Endothelial cell of umbilical vein (primary cell): ENCODE measurements around the gene TBC1D9B. TPM values are rescaled to one million over a fixed set of nuclear protein-coding genes. Genes with fewer than 3 reads are reported as not detected.

Source experiments
- BruUV-seq: library from RNA; stranded (reverse); fragments of 400-500 nt; replicated peaks from 2 replicates; lab custom pipeline; 2021; lab: Mats Ljungman, UMichigan
- CTCF ChIA-PET: fragments of 300-600, 350-600 bp; sonication (Branson Sonifier 250); formaldehyde crosslinking; loops from one replicate; lab custom pipeline; 2021; ENCODE audit warnings: antibody characterized with exemption, inconsistent platforms; lab: Charles Lee
- POLR2A ChIA-PET: fragments of 300-600, 350-600 bp; sonication (Branson Sonifier 250); formaldehyde crosslinking; loops from one replicate; lab custom pipeline; 2021; ENCODE audit warnings: antibody characterized with exemption, inconsistent platforms; lab: Charles Lee
- DNase-seq: peaks from one replicate; pipeline ENCODE4 v3.0.0-alpha.2; 2011; ENCODE audit warnings: low read depth, low spot score
- FAIRE-seq: peaks from 2 replicates; lab custom pipeline; 2011; peaks lifted over from hg19 to GRCh38; lab: Jason Lieb, UNC
- H2AFZ ChIP-seq: 2 replicates; pipeline ENCODE4 v1.6.0; 2012; ENCODE audit warnings: low read depth, low read length, control low read depth, inconsistent platforms
- H3K27ac ChIP-seq: 2 replicates; pipeline ENCODE4 v1.5.1; 2011; ENCODE audit warnings: low read depth, mild to moderate bottlenecking, control low read depth, low read length, moderate library complexity; ENCODE audit not compliant: insufficient read depth
- H3K27me3 ChIP-seq, 2 experiments: 2 replicates each; pipeline versions ENCODE4 v1.6.0 to v1.6.1; 2011; ENCODE audit warnings: low read length in 2 of 2, mixed read lengths in 1 of 2; ENCODE audit not compliant: control insufficient read depth in 2 of 2, insufficient read depth in 2 of 2
- H3K36me3 ChIP-seq, 2 experiments: 2 replicates in 1 of 2; 3 replicates in 1 of 2; pipeline ENCODE4 v1.5.1; 2011; ENCODE audit warnings: low read length in 2 of 2, mild to moderate bottlenecking in 1 of 2, moderate library complexity in 1 of 2; ENCODE audit not compliant: control insufficient read depth in 2 of 2, insufficient read depth in 2 of 2; ENCODE audit errors: extremely low read depth in 1 of 2
- H3K4me1 ChIP-seq: 3 replicates; pipeline ENCODE4 v1.5.1; 2011; ENCODE audit warnings: mild to moderate bottlenecking, low read length; ENCODE audit not compliant: control insufficient read depth, insufficient read depth; ENCODE audit errors: extremely low read depth
- H3K4me2 ChIP-seq: 2 replicates; pipeline ENCODE4 v1.6.1; 2011; ENCODE audit warnings: low read length, control low read depth, mixed read lengths; ENCODE audit not compliant: insufficient read depth
- H3K4me3 ChIP-seq, 3 experiments: fragments of 200-600 bp in 1 of 3; sonication (generic), shearing (Covaris generic) in 1 of 3; replicated peaks in 1 of 3; 2 replicates each; pipeline ENCODE4 v1.5.1; 2011 to 2016; ENCODE audit warnings: control low read depth in 3 of 3, low read length in 3 of 3, mild to moderate bottlenecking in 2 of 3, inconsistent platforms in 1 of 3, low read depth in 1 of 3, moderate library complexity in 1 of 3; ENCODE audit not compliant: insufficient read depth in 1 of 3
- H3K79me2 ChIP-seq: 2 replicates; pipeline ENCODE4 v1.6.0; 2012; ENCODE audit warnings: low read length, inconsistent platforms; ENCODE audit not compliant: control insufficient read depth, insufficient read depth
- H3K9ac ChIP-seq: replicated peaks from 2 replicates; pipeline ENCODE3; 2011; ENCODE audit warnings: low read length, control low read depth; ENCODE audit not compliant: insufficient read depth; ENCODE audit errors: extremely low read depth
- H3K9me1 ChIP-seq: replicated peaks from 3 replicates; pipeline ENCODE4 v1.6.0; 2011; ENCODE audit warnings: mild to moderate bottlenecking, low read length; ENCODE audit not compliant: control insufficient read depth, insufficient read depth; ENCODE audit errors: extremely low read depth
- H3K9me3 ChIP-seq: replicated peaks from 2 replicates; pipeline ENCODE4 v1.5.1; 2012; ENCODE audit warnings: low read length, inconsistent platforms; ENCODE audit not compliant: control insufficient read depth, insufficient read depth
- H4K20me1 ChIP-seq: replicated peaks from 2 replicates; pipeline ENCODE3; 2011; ENCODE audit warnings: mild to moderate bottlenecking, low read length; ENCODE audit not compliant: control insufficient read depth, insufficient read depth; ENCODE audit errors: extremely low read depth
- EZH2 ChIP-seq: IDR thresholded peaks from 2 replicates; pipeline ENCODE4 v1.6.1; 2012; ENCODE audit warnings: borderline replicate concordance, low read depth, mild to moderate bottlenecking, moderate library complexity, low read length, inconsistent platforms; ENCODE audit not compliant: severe bottlenecking
- FOS ChIP-seq: IDR thresholded peaks from 2 replicates; pipeline ENCODE4 v1.6.1; 2011; ENCODE audit warnings: mild to moderate bottlenecking, low read length, moderate library complexity, borderline replicate concordance; ENCODE audit not compliant: insufficient read depth
- GATA2 ChIP-seq: IDR thresholded peaks from 2 replicates; pipeline ENCODE4 v1.7.0; 2011; ENCODE audit warnings: low read depth, mild to moderate bottlenecking, moderate library complexity, mixed read lengths, low read length; ENCODE audit not compliant: insufficient read length, insufficient read depth
- JUN ChIP-seq: IDR thresholded peaks from 2 replicates; pipeline ENCODE4 v1.6.1; 2011; ENCODE audit warnings: borderline replicate concordance, low read depth; ENCODE audit not compliant: insufficient read length, insufficient read depth
- MYC ChIP-seq: IDR thresholded peaks from one replicate; pipeline ENCODE4 v1.6.1; 2011; ENCODE audit warnings: mild to moderate bottlenecking, low read depth, low read length
- POLR2A ChIP-seq: IDR thresholded peaks from 2 replicates; pipeline ENCODE4 v1.6.1; 2012; ENCODE audit warnings: low read depth, mild to moderate bottlenecking, control low read depth, low read length
- POLR2AphosphoS5 ChIP-seq: IDR thresholded peaks from 2 replicates; pipeline ENCODE4 v1.6.1; 2012; ENCODE audit warnings: low read depth, mild to moderate bottlenecking, control low read depth, low read length, moderate library complexity; ENCODE audit not compliant: insufficient read depth
- dilution Hi-C: fragments of 300-500 bp; cut with MboI; formaldehyde crosslinking; loops from one replicate; pipeline ENCODE4 v1.15.0; 2019; ENCODE audit warnings: low sequenced_read_pairs; ENCODE audit not compliant: extremely low pct_ligation_motif_present
- intact Hi-C: fragments of 100-400 bp; cut with micrococcal nuclease; formaldehyde crosslinking; loops from one replicate; pipeline ENCODE4 v1.10.0; 2022
- polyA plus RNA-seq, 4 experiments: library from polyadenylated mRNA; depleted of rRNA in 3 of 4; stranded (reverse) in 3 of 4; unstranded in 1 of 4; fragments of >200 nt; gene quantifications; 2 replicates each; pipeline versions ENCODE4 v1.2.1 to v1.2.3, GENCODE V29; 2011 to 2012; ENCODE audit warnings: missing spikeins in 1 of 4
- total RNA-seq: library from RNA; stranded (reverse); gene quantifications from 2 replicates; pipeline ENCODE4 v1.2.3, GENCODE V29; 2021
- TF ChIP-seq, protein P1 (sequence below): IDR thresholded peaks from 2 replicates; pipeline ENCODE4 v1.6.1; 2011; ENCODE audit not compliant: insufficient read depth, insufficient read length
- TF ChIP-seq, protein P2 (sequence below), 2 donors: IDR thresholded peaks; 1 replicate in 1 of 2; 2 replicates in 1 of 2; pipeline ENCODE4 v1.5.1; 2011; ENCODE audit warnings: low read length in 2 of 2, mild to moderate bottlenecking in 2 of 2, moderate library complexity in 2 of 2, control low read depth in 1 of 2, inconsistent platforms in 1 of 2, low read depth in 1 of 2; ENCODE audit not compliant: insufficient read depth in 1 of 2; ENCODE audit errors: extremely low read depth in 1 of 2

The TBC1D9B gene
- total and polyA plus RNA-seq, 2 donors (not counting 3 experiments of a cell fraction or from before 2014, with no cell fraction given): 82.8 to 150 TPM

DNA sequence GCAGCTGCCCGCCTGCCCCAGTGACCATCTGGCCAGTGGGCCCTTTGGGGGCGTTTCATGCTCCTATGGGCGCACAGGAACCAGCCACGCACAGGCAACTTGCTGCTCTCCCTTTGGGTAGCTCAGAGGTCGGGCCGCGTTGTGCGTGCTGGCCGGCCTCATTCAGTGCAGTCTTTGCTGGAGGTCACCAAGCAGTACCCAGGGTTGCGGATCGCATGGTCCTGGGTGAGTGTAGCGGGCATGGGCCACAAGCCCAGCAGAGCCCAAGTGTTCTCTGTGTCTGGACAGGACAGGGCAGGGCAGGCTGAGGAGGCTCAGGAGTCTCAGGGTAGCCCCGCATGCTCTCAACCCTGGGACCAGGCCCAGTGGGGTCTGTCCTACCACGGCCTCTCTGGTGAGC lies 39.2 kb downstream of the TBC1D9B start:
- CTCF ChIA-PET: no interaction called here
- Histone ChIP-seq H3K4me2 (no peak overlapping the region), H3K9me3 (no peaks in the 10 kb centered on the region), H3K27me3 (no peaks in the 10 kb centered on the region), H3K27ac (no peak overlapping the region), H2AFZ (no peak overlapping the region), H3K4me1 (no peaks in the 10 kb centered on the region), H4K20me1 (no peaks in the 10 kb centered on the region), H3K79me2 (no peaks in the 10 kb centered on the region), H3K9ac (no peak overlapping the region), H3K4me3 (no peak overlapping the region), H3K36me3 (peaks cover 2 to 67% of the 10 kb centered on the region in 2 experiments), H3K9me1 (no peaks in the 10 kb centered on the region)
- DNase-seq (no peak), FAIRE-seq (no peak)
- intact Hi-C loops (no loop called here), dilution Hi-C loops (no loop called here)
- POLR2A ChIA-PET: no interaction called here
- TF ChIP-seq FOS: no peak
- BruUV-seq: no TSS peak

DNA sequence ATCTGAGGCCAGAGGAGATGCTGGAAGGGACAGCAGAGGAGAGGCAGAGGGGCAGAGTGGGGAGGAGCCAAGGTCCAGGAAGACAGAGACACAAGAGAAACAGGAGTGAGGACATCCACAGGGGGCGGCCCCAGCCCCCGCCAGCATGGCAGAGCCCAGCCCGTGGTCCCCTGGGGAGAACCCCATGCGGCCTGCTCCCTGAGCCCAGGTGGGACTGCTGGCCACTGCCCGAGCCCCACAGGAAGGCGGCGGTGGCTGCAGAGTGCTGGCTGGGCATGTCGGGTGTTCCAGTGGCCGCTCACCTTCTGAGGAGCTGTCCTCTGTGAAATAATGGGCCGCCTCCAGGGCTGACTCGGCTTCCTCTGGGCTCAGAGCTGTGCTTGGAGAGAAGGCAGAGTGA lies 40.2 kb downstream of the TBC1D9B start:
- Histone ChIP-seq H3K79me2 (no peaks in the 10 kb centered on the region), H3K9me3 (no peaks in the 10 kb centered on the region), H3K4me3 (no peak overlapping the region), H3K4me2 (no peak overlapping the region), H3K9me1 (no peaks in the 10 kb centered on the region), H3K36me3 (peaks cover 2 to 65% of the 10 kb centered on the region in 2 experiments), H2AFZ (no peak overlapping the region), H3K27me3 (no peaks in the 10 kb centered on the region), H4K20me1 (no peaks in the 10 kb centered on the region), H3K27ac (no peak overlapping the region), H3K4me1 (no peaks in the 10 kb centered on the region), H3K9ac (no peak overlapping the region)
- TF ChIP-seq POLR2AphosphoS5 (no peak), FOS (no peak), MYC (no peak), GATA2 (no peak), POLR2A (no peak), JUN (no peak), EZH2 (no peak)
- TF ChIP-seq, protein P1, sequence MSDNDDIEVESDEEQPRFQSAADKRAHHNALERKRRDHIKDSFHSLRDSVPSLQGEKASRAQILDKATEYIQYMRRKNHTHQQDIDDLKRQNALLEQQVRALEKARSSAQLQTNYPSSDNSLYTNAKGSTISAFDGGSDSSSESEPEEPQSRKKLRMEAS: no peak
- TF ChIP-seq, protein P2, sequence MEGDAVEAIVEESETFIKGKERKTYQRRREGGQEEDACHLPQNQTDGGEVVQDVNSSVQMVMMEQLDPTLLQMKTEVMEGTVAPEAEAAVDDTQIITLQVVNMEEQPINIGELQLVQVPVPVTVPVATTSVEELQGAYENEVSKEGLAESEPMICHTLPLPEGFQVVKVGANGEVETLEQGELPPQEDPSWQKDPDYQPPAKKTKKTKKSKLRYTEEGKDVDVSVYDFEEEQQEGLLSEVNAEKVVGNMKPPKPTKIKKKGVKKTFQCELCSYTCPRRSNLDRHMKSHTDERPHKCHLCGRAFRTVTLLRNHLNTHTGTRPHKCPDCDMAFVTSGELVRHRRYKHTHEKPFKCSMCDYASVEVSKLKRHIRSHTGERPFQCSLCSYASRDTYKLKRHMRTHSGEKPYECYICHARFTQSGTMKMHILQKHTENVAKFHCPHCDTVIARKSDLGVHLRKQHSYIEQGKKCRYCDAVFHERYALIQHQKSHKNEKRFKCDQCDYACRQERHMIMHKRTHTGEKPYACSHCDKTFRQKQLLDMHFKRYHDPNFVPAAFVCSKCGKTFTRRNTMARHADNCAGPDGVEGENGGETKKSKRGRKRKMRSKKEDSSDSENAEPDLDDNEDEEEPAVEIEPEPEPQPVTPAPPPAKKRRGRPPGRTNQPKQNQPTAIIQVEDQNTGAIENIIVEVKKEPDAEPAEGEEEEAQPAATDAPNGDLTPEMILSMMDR (IDR thresholded peaks at IDR 0.05; ENCODE audit: extremely low read depth in 1 of 2, insufficient read depth in 1 of 2, low read depth in 1 of 2, low read length in 2 of 2): no peak
- no peak for DNase-seq
- ChIA-PET CTCF (no interaction called here), POLR2A (no interaction called here)
- intact Hi-C loops (no loop called here), dilution Hi-C loops (no loop called here)
- no peak for FAIRE-seq
- no TSS peak for BruUV-seq
